ENCODE data around the gene PKIG.
A peak's percentile ranks its signal among the peaks of the same experiment; 100 is the strongest.
"Not testable (repeated sequence)": the region's sequence is repeated elsewhere in the genome, so short reads cannot be mapped to it uniquely, and the experiment has no call there.

PKIG gene

DNA sequence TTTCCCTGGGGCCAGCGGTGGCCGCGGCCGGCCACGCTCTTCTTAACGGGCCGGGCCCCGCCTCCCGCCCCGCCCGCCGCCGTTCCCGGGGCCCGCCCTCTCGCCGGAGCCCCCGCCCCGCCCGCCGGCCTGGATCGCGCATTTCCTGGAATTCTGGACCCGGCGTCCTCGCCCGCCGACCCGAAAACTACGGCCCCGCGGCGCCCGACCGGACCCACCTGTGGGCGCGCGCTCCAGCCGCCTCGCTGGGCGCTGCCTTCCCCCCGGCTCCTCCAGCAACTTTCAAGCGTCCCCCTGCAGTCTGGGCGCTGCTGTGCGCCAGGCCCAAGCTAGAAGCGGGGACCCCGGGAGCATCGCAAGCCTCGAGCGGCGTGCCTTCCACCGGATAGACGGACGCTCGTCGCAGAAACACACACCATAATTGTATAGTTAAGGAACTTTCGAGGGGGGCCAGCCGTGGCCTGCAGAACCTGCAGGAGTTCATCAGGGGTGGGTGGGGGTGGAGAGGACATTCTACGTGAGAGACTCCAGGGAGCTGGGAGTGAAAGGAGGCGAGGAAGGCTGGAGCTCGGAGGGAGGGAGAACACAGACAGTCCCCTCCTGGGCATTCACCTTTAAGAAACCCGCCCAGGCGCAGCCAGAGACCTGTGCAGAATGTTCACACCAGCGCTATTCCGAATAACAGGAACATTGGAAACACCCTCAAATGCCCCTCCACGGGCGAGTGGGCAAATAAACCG, 69.5 kb downstream of the PKIG start, which contains the start of gene ADA:
Gene ADA, minus strand, starts transcription at position 16 of the 740 bp plus-strand sequence. CDS start 92 bp downstream, outside the sequence.
- peak; percentile 69 for DNase-seq (ENCODE audit: extremely low spot score)
- no peak for TF ChIP-seq ARNT (IDR thresholded peaks at IDR 0.05)
- TF ChIP-seq, protein P1, sequence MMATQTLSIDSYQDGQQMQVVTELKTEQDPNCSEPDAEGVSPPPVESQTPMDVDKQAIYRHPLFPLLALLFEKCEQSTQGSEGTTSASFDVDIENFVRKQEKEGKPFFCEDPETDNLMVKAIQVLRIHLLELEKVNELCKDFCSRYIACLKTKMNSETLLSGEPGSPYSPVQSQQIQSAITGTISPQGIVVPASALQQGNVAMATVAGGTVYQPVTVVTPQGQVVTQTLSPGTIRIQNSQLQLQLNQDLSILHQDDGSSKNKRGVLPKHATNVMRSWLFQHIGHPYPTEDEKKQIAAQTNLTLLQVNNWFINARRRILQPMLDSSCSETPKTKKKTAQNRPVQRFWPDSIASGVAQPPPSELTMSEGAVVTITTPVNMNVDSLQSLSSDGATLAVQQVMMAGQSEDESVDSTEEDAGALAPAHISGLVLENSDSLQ (IDR thresholded peaks at IDR 0.05), result no peak
- no peak for TF ChIP-seq FOXK2 (IDR thresholded peaks at IDR 0.05)
- no peak for TF ChIP-seq CTBP1 (IDR thresholded peaks at IDR 0.05; ENCODE audit: borderline replicate concordance)
- TF ChIP-seq SUZ12 (IDR thresholded peaks at IDR 0.05), result no peak
- TF ChIP-seq FOXM1 (IDR thresholded peaks at IDR 0.05; ENCODE audit: borderline replicate concordance), result no peak
- no peak for TF ChIP-seq SP1 (IDR thresholded peaks at IDR 0.05)
- no peak for TF ChIP-seq ZNF384 (IDR thresholded peaks at IDR 0.05)
- ChIA-PET CTCF (interaction anchor here (0.6 kb wide), 1 partner anchor 146 kb away, joined by 3 read pairs; no protein-coding TSS in a partner anchor), POLR2A (interaction anchor here (0.6 kb wide), 1 partner anchor 31 kb away, joined by 4 read pairs; no protein-coding TSS in a partner anchor)

DNA sequence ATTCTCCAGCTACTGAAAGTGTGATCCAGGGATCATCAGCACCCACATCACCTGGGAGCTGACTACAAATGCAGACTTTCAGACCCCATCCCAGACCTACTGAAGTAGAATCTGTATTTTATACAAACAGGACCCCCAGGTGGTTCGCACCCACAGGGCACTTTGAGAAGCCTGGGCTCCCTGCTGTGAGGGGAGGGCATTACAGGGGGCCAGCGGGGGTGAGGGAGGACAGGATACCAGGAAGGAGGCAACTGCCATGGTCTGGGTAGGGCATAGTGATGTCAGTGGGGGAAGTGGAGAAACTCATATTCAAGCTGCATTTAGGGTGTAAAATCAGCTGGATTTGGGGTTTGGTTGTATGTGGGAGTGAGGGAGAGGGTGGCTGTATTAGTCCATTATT, 71.2 kb downstream of the PKIG start:
- POLR2A ChIA-PET, result no interaction called here
- CTCF ChIA-PET, result interaction anchor here (0.7 kb wide), 1 partner anchor 47 kb away, joined by 3 read pairs; no protein-coding TSS in a partner anchor
- TF ChIP-seq ARNT (IDR thresholded peaks at IDR 0.05), result no peak
- no peak for TF ChIP-seq CTBP1 (IDR thresholded peaks at IDR 0.05; ENCODE audit: borderline replicate concordance)
- no peak for TF ChIP-seq BHLHE40 (IDR thresholded peaks at IDR 0.05; ENCODE audit: borderline replicate concordance)
- TF ChIP-seq TARDBP (IDR thresholded peaks at IDR 0.05), result no peak
- TF ChIP-seq ZNF384 (IDR thresholded peaks at IDR 0.05), result no peak
- TF ChIP-seq L3MBTL2 (conservative IDR thresholded peaks at IDR 0.05), result no peak
- no peak for TF ChIP-seq SUZ12 (IDR thresholded peaks at IDR 0.05)
- no peak for TF ChIP-seq LEF1 (IDR thresholded peaks at IDR 0.05; ENCODE audit: borderline replicate concordance)
- TF ChIP-seq, protein P1 (IDR thresholded peaks at IDR 0.05), result no peak
- TF ChIP-seq SP1 (IDR thresholded peaks at IDR 0.05), result no peak
- TF ChIP-seq FOXM1 (IDR thresholded peaks at IDR 0.05; ENCODE audit: borderline replicate concordance), result no peak
- DNase-seq (ENCODE audit: extremely low spot score), result no peak

DNA sequence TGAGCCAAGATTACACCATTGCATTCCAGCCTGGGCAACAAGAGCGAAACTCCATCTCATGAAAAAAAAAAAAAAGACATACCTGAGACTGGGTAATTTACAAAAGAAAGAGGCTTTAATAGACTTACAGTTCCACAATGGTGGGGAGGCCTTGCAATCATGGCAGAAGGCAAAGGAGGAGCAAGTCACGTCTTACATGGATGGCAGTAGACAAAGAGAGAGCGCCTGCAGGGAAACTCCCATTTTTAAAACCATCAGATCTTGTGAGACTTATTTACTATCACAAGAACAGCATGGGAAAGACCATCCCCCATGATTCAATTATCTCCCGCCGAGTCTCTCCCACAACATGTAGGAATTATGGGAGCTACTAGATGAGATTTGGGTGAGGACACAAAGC, 71.8 kb downstream of the PKIG start:
- DNase-seq (ENCODE audit: extremely low spot score); CTCF ChIA-PET; POLR2A ChIA-PET: not testable (repeated sequence)

DNA sequence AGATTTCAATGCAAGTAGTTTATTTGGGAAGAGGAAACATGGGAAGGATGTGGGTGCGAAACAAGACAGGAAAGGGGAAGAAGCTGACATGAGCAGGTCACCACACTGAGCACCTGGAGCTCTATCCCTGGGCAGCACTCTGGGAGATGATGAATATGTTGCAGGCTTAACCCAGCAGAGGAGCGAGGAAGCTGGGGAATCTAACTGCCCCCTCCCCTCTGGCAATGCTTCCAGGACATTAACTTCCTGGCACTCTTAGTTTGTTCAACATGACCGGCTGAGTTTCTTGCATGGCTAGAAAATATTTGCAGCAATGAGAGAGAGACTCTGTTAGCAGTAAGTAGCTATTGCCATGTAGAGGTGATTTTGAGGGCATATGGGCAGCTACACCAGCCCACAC, 74.1 kb downstream of the PKIG start:
- no peak for DNase-seq (ENCODE audit: extremely low spot score)
- ChIA-PET POLR2A (no interaction called here), CTCF (no interaction called here)
- TF ChIP-seq, protein P1 (IDR thresholded peaks at IDR 0.05), result no peak
- no peak for TF ChIP-seq ZNF384 (IDR thresholded peaks at IDR 0.05)
- no peak for TF ChIP-seq ELF4 (IDR thresholded peaks at IDR 0.05)

DNA sequence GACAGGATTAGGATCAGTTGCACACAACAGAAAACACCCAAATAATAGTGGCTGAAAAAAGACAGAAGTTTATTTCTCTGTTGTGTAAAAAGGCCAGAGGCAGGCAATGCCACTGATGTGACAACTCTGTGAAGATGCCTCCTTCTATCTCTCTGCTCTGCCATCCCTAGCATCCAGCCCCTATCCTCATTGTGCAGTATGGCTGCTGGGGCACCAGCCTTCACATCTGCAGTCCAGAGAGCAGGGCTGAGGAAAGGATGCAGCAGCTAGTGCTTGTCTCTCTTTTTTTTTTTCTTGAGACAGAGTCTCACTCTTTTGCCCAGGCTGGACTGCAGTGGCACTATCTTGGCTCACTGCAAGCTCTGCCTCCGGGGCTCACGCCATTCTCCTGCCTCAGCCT, 75.5 kb downstream of the PKIG start:
- ChIA-PET POLR2A (no interaction called here), CTCF (no interaction called here)
- TF ChIP-seq NFRKB (IDR thresholded peaks at IDR 0.05) (no peak), LEF1 (IDR thresholded peaks at IDR 0.05; ENCODE audit: borderline replicate concordance) (no peak), ARNT (IDR thresholded peaks at IDR 0.05) (no peak), SP1 (IDR thresholded peaks at IDR 0.05) (no peak)
- DNase-seq (ENCODE audit: extremely low spot score), result no peak

DNA sequence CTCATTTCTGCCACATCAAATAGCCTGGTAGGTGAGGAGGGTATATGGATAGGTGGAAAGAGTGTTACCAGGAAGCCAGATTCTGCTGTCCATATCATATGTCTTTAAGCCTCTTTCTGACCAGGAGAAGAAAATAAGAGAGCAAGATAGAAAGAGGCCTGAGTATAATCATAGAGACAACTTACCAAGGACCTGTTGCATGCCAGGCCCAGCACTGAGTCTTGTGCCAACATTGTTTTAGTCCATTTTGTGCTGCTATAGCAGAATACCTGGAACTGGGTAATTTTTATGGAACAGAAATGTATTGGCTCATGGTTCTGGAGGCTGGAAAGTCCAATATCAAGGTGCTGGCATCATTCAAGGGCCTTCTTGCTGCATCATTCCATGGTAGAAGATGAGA, 76.4 kb downstream of the PKIG start:
- DNase-seq (ENCODE audit: extremely low spot score), result no peak
- ChIA-PET CTCF (no interaction called here), POLR2A (no interaction called here)
- no peak for TF ChIP-seq L3MBTL2 (conservative IDR thresholded peaks at IDR 0.05)
- TF ChIP-seq, protein P1 (IDR thresholded peaks at IDR 0.05), result no peak

DNA sequence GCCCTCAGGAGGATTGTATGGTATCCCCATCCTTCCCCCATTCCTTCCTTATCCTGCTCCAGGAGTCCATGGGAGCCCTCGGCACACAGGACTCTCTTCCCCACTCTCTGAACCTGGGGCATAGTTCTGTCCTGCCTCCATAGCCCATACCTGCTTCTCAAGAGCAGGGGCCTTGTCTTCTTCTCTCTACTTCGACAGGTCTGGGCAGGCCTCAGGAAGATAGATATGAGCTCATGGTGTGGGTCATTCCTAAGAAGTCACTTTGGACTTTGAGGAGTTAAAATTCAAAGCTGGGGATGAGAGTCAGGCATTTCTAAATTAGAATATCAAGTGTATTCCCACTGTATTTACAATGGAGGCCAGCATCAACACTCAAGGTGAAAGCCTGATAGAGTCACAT, 77.6 kb downstream of the PKIG start:
- CTCF ChIA-PET, result no interaction called here
- DNase-seq (ENCODE audit: extremely low spot score), result no peak
- TF ChIP-seq SUZ12 (IDR thresholded peaks at IDR 0.05) (no peak), NFRKB (IDR thresholded peaks at IDR 0.05) (no peak), SP1 (IDR thresholded peaks at IDR 0.05) (no peak), FOXK2 (IDR thresholded peaks at IDR 0.05) (no peak), BHLHE40 (IDR thresholded peaks at IDR 0.05; ENCODE audit: borderline replicate concordance) (no peak), HDGF (IDR thresholded peaks at IDR 0.05; ENCODE audit: borderline replicate concordance) (no peak), L3MBTL2 (conservative IDR thresholded peaks at IDR 0.05) (no peak), CTBP1 (IDR thresholded peaks at IDR 0.05; ENCODE audit: borderline replicate concordance) (no peak), TARDBP (IDR thresholded peaks at IDR 0.05) (no peak)
- TF ChIP-seq, protein P1 (IDR thresholded peaks at IDR 0.05), result no peak
- POLR2A ChIA-PET, result no interaction called here

Data from HEK293T (cell line).